CD4-positive, alpha-beta T cell treated with Interferon gamma for 1 hour (primary cell): ENCODE results near the gene TNFRSF8.
A peak's percentile ranks its signal among the peaks of the same experiment; 100 is the strongest.
"Not testable (repeated sequence)": the region's sequence is repeated elsewhere in the genome, so short reads cannot be mapped to it uniquely, and the experiment has no call there.

Source experiments
- DNase-seq: peaks from one replicate; pipeline ENCODE4 v3.0.0-alpha.2; 2020

TNFRSF8 gene

GRCh38 chr1:12039164-12039525 lies 24.0 kb upstream of the TNFRSF8 start:
- no peak for DNase-seq

GRCh38 chr1:12039824-12040456 lies 23.2 kb upstream of the TNFRSF8 start:
- peak; percentile 17 for DNase-seq

GRCh38 chr1:12040457-12041051 lies 22.5 kb upstream of the TNFRSF8 start:
- peak; percentile 16 for DNase-seq

GRCh38 chr1:12044187-12044877 lies 18.8 kb upstream of the TNFRSF8 start:
- DNase-seq: not testable (repeated sequence)

- no peak for DNase-seq
Measured at GRCh38 chr1:12046749-12047119, 16.4 kb upstream of the TNFRSF8 start.

GRCh38 chr1:12047120-12047876 lies 15.8 kb upstream of the TNFRSF8 start:
- peak; percentile 26 for DNase-seq

GRCh38 chr1:12048372-12048771 lies 14.7 kb upstream of the TNFRSF8 start:
- no peak for DNase-seq

- DNase-seq: no peak
Measured at GRCh38 chr1:12049616-12050015, 13.5 kb upstream of the TNFRSF8 start.

GRCh38 chr1:12051361-12051760 lies 11.7 kb upstream of the TNFRSF8 start:
- DNase-seq: no peak

- peak; percentile 17 for DNase-seq
Measured at GRCh38 chr1:12052008-12052573, 11.0 kb upstream of the TNFRSF8 start.

- DNase-seq: no peak
Measured at GRCh38 chr1:12052997-12053686, 10.0 kb upstream of the TNFRSF8 start.

- no peak for DNase-seq
Measured at GRCh38 chr1:12053752-12054548, 9.2 kb upstream of the TNFRSF8 start.

GRCh38 chr1:12055259-12055658 lies 7.8 kb upstream of the TNFRSF8 start:
- DNase-seq: no peak

- DNase-seq: no peak
Measured at GRCh38 chr1:12056331-12056841, 6.7 kb upstream of the TNFRSF8 start.

GRCh38 chr1:12057382-12057781 lies 5.7 kb upstream of the TNFRSF8 start:
- DNase-seq: no peak

- no peak for DNase-seq
Measured at GRCh38 chr1:12057940-12058687, 5.0 kb upstream of the TNFRSF8 start.

GRCh38 chr1:12059226-12059625 lies 3.9 kb upstream of the TNFRSF8 start:
- no peak for DNase-seq

GRCh38 chr1:12059722-12060464 lies 3.2 kb upstream of the TNFRSF8 start:
- DNase-seq: no peak

GRCh38 chr1:12060500-12060899 lies 2.6 kb upstream of the TNFRSF8 start:
- no peak for DNase-seq
